Measurements from ENCODE around the gene OOEP. TPM values are rescaled to one million over a fixed set of nuclear protein-coding genes. Genes with fewer than 3 reads are reported as not detected.

Gene OOEP
- total RNA-seq: not detected in 2 replicates

GRCh38 chr6:73369563-73369962, at the start of gene OOEP:
Gene OOEP (minus strand): TSS chr6:73369897. CDS start chr6:73369792, 105 bp downstream.

GRCh38 chr6:73394577-73395354, 25.1 kb upstream of the OOEP start, which contains the start of gene DDX43:
Gene DDX43 (plus strand): TSS chr6:73394828. CDS start chr6:73394906, 78 bp downstream.

GRCh38 chr6:73362358-73362757, 7.3 kb downstream of the OOEP start, which contains the start of gene KHDC3L:
Gene KHDC3L (plus strand): TSS chr6:73362658. CDS start chr6:73362730, 72 bp downstream.

GRCh38 chr6:73353636-73354593, 15.8 kb downstream of the OOEP start, which contains the start of gene DPPA5:
Gene DPPA5 (minus strand): TSS chr6:73354276. CDS start chr6:73354225, 51 bp downstream.

Other genes starting within 250 kb of the OOEP start
- gene KHDC1L, start 144.4 kb downstream of the OOEP start, total RNA-seq: not detected in 2 replicates
- gene KHDC1, start 106.7 kb downstream of the OOEP start, total RNA-seq: 1.9 and 2.0 TPM in 2 replicates
- gene DPPA5, start 15.6 kb downstream of the OOEP start, total RNA-seq: not detected in 2 replicates
- gene KHDC3L, start 7.2 kb downstream of the OOEP start, total RNA-seq: not detected in 2 replicates
- gene DDX43, start 24.9 kb upstream of the OOEP start, total RNA-seq: 0.65 and 1.5 TPM in 2 replicates
- 7.8 and 13.5 TPM in 2 replicates for gene CGAS, start 82.4 kb upstream of the OOEP start, total RNA-seq
- 19.2 and 26.9 TPM in 2 replicates for gene MTO1, start 91.8 kb upstream of the OOEP start, total RNA-seq
- gene EEF1A1, start 151.1 kb upstream of the OOEP start, total RNA-seq: 12,458 and 24,213 TPM in 2 replicates

All from epithelial cell of umbilical artery (primary cell).